DMS153 treated with DMSO at 0.1 percent for 48 hours (cell line): Measurements from ENCODE around the gene RHD.
"Not testable (repeated sequence)": the region's sequence is repeated elsewhere in the genome, so short reads cannot be mapped to it uniquely, and the experiment has no call there.

Experiments used
- DNase-seq: peaks from one replicate; lab custom pipeline; 2025; ENCODE audit not compliant: unreplicated experiment; lab: John Stamatoyannopoulos, UW

Gene RHD

GRCh38 chr1:25256578-25256965 is 15.7 kb upstream of the RHD start:
- DNase-seq = no peak

GRCh38 chr1:25257196-25257595 is 15.1 kb upstream of the RHD start:
- DNase-seq = no peak

DNA sequence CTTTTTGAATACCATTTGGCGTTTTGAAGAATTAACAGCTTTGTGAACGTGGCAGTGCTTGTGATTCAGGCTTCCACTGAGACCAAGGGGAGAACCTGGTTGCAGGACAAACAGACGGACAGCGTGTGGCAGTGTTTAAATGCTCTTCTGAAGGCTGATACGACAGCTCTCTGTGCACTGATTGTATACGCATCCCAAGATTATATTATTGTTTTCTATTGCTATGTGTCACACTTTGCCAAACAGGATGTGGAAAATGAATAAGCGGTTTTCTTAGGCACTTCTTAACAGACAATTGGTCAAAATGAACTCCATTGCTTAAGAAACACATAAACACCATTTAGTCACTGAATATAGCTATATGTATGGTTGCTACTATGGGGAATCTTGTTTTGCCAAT is 12.5 kb upstream of the RHD start:
- DNase-seq = not testable (repeated sequence)

- DNase-seq = not testable (repeated sequence)
Measured at GRCh38 chr1:25260336-25260735, 12.0 kb upstream of the RHD start.

GRCh38 chr1:25266554-25267287 is 5.6 kb upstream of the RHD start:
- not testable (repeated sequence) for DNase-seq

GRCh38 chr1:25267288-25268142 is 4.8 kb upstream of the RHD start:
- peak; percentile 48 for DNase-seq

- not testable (repeated sequence) for DNase-seq
Measured at GRCh38 chr1:25268143-25268760, 4.1 kb upstream of the RHD start.

DNA sequence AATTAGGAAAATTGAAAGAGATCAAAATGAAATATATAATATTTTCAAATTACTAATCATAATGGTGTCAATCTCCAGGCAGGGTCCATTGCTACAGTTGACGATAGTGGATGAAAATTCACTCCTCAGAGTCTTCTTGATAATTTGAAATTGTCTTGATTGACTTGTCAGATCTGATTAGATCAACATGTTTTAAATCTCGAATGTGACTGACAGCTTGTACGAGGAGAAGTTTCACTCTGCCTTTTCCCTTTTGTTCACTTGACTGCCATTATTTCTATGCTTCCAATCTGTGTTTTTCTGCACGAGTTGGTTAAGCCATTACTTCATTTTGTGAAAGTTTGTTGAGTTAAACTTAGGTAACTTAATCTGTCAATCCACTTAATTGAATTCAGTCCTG is 3.3 kb downstream of the RHD start:
- DNase-seq = not testable (repeated sequence)

DNA sequence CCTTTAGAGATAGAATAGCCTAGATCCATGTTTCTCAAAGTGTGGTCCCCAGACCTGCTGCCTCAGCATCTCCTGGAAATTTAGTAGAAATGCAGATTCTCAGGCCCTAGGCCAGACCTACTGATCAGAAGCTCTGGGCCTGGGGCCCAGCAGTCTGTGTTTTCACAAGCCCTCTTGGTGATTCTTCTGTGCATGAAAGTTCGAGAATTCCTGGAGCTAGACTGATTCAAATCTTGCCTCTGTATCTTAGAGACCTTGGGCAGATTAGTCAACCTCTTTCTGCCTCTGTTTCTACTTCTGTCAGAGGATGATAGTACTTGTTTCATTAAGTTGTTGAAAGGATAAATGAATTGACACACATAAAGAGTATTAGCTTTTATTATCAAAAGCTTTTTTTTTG is 5.0 kb downstream of the RHD start:
- not testable (repeated sequence) for DNase-seq

DNA sequence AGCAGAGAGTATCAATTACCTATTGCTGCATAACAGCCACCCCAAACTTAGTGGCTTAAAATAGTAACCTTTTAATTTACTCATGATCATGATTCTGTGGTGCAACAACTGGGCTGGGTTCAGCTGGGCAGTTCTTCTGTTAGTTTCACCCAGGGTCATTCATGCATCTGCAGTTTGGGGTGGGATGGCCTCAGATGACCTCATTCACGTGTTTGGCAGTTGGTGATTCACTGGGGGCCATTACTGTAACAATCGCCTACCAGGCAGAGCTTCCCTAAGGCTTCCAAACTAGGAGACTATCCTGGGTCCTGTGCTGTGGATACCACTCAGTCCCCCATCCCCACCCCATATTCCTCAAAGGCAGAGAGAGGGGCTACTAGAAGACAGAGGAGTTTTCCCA is 6.0 kb downstream of the RHD start:
- not testable (repeated sequence) for DNase-seq

DNA sequence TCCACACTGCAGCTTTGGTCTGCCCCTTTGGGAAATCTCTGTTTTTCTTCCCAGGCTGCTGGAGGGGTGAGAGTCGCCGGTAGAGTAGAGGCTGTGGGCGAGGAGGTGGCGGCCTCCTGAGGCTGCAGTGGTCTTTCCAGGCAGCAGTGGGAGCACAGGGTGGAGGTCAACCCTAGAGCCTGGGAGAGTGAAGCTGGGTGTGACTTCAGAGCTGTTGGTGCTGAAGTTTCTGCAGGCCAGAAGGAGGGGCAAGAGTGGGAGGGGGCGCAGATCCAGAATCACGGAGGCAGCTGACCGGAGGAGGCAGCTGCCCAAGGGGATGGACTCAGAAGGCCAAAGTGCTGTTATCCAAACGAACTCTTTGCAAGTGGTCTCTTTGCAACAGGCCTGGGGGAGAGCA is 6.5 kb downstream of the RHD start:
- not testable (repeated sequence) for DNase-seq

DNA sequence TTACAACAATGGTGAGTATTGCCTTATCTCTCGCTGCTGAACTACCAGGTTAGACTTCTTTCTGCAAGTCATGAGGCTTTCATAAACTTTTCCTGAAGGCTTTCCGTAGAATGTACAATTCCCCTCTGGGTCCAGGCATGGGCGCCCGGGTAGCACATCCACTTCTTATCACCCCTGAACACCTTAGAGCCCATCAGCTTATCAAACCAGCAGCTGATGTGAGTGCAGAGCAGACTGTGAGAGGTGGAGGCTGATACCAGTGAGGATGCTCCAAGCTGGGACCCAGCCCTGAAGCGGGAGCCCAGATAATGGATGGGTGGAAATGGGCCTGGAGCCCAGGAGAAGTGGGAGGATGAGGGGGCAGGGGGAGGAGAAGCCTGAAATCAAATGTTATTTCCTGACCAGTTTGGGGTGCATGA is 7.4 kb downstream of the RHD start:
- DNase-seq = not testable (repeated sequence)

- not testable (repeated sequence) for DNase-seq
Measured at GRCh38 chr1:25285862-25286261, 13.6 kb downstream of the RHD start.

DNA sequence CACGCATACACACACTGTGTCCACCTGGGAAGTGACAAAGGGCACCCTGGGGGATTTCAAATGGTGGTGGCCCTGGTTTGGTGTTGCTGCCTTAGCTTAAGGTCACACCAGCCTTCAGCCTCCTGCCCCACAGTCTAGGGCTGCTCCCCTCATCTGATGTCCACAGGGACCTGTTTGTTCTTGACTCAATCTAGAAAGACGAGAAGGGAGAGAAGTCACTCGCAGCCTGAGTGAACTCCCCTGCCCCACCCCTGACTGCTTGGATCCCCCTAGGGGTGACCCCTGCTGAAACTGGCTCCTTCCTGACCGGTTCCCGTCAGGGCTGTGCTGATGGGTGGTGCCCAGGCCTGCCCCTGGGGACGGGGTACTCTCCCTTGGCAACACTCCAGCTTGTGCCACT is 14.9 kb downstream of the RHD start:
- not testable (repeated sequence) for DNase-seq

- not testable (repeated sequence) for DNase-seq
Measured at GRCh38 chr1:25288573-25289101, 16.3 kb downstream of the RHD start.

DNA sequence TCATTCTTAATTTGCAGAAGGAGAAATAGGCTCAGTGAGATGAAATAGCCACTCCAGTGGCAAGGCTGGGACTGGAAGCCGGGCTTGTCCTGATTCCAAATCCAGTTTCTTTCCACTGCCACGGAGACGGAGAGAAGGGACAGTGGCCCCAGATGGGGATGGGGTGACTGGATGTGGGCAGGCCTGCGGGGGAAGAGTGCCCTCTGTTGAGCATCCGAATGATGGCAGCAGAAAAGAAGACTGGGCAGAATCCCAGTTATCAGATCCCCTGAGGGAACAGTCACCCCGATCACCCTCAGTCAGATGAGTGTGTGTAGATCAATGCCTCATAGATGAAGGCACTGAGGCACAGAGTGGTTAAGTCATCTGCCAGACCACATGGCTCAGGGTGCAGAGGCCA is 17.7 kb downstream of the RHD start:
- DNase-seq = not testable (repeated sequence)

- DNase-seq = not testable (repeated sequence)
Measured at GRCh38 chr1:25293426-25293825, 21.1 kb downstream of the RHD start.

DNA sequence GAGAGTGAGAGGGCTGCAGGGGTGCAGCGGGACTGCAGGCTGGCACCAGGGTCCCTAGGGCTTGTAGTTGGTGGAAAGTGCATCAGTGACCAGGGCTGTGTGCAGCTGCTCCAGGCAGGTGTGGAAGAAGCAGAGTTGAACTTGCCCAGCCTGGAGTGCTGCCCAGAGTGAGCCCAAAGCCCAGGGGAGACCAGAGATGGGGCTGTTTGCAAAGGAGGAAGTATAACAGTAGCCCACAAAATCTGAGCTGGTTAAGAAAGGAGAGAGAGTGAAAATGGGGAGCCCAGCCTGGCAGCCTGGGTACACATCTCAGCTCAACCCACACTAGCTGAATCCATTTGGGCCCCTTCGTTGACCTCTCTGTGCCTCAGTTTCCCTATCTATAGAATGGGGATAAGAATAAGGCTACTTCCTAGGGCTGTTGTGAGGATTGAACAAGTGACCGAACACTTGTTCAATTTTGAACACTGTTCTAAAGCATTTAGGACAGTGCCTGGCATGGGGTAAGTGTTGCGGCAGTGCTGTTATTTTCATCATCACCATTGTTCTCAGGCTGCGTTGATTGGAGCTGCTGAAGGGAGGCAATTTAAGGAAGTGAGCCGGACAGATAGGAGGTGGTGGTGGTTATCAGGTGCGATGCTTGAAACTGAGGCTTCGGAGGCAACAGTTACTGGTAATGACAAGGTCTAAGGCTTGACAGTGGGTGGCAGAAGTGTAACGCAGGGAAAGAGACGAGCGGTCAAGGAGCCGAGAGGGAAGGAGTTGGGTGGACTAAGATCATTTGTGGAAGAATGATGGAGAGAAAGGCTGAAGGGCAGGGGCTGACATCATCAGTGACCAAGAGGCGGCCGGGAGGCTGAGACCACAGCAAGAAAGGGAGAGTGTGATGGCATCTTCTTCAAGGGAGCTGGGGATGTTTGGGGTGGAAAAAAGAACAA is 22.8 kb downstream of the RHD start:
- DNase-seq = not testable (repeated sequence)

DNA sequence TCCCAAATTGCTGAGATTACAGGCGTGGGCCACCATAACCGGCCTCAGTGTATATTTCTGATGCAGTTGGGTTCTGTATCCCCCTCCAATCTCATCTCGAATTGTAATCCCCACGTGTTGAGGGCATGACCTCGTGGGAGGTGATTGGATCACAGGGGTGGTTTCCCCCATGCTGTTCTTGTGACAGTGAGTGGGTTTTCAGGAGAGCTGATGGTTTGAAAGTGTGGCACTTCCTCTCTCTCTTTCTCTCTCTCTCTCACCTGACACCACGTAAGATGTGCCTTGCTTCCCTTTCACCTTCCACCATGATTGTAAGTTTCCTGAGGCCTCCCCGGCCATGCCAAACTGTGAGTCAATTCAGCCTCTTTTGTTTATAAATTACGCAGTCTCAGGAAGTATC is 24.2 kb downstream of the RHD start:
- DNase-seq = not testable (repeated sequence)

DNA sequence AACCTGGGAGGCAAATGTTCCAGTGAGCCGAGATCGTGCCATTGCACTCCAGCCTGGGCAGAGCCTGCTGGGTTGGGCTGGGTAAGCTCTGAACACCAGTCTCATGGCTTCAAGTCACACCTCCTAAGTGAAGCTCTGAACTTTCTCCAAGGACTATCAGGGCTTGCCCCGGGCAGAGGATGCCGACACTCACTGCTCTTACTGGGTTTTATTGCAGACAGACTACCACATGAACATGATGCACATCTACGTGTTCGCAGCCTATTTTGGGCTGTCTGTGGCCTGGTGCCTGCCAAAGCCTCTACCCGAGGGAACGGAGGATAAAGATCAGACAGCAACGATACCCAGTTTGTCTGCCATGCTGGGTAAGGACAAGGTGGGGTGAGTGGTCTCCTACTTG is 28.4 kb downstream of the RHD start:
- DNase-seq = not testable (repeated sequence)
